ENCODE results near the gene PFN3. TPM values are rescaled to one million over a fixed set of nuclear protein-coding genes. Genes with fewer than 3 reads are reported as not detected.

PFN3 gene
- total RNA-seq, 1 donor from 2014 or later: not detected

DNA sequence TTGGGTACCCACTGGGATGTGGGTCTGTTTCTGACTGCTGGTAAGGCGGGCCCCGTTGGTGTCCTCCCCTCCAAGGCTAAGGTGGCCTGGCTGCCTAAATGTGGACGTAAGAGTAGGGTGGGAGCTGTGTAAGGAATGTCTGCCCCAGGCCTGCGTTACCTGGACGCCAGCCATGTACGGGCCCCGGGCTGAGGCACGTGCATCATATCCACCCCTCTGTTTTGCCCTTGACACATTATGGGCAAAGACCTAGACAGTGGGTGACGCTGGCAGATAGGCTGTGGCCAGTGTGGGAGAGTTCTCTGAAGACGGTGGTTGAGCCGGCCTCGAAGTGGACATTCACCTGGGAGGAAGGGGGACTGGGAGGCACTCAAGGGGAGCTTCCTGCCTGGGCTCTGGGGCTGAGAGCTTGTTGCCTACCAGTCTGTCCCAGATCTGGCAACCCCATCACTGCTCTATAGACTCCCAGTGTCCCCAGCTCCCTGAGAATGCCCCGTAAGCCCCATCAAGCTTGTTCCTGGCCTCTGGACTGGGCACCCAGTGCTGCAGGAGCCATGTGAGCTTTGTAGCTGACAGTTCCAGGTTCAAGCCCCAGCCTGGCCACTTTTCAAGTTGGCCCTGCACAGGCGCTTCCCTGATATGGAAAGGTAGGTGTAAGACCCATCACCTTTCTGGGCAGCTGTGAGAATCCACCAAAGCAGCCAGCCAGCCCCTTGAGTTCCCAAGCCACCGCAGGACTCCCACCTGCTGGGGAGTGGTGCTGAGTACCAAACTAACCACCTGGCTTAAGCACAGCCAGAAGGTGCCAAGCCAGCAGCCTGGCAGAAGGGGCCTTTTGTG is 42.9 kb upstream of the PFN3 start:
- Histone ChIP-seq H3K27ac (no peak overlapping the region), H3K4me3 (no peak overlapping the region), H3K27me3 (peaks cover 8% of the 10 kb centered on the region), H3K9me3 (no peaks in the 10 kb centered on the region), H3K4me1 (peaks cover 22% of the 10 kb centered on the region), H3K36me3 (peaks cover 28% of the 10 kb centered on the region)
- TF ChIP-seq, protein P1, sequence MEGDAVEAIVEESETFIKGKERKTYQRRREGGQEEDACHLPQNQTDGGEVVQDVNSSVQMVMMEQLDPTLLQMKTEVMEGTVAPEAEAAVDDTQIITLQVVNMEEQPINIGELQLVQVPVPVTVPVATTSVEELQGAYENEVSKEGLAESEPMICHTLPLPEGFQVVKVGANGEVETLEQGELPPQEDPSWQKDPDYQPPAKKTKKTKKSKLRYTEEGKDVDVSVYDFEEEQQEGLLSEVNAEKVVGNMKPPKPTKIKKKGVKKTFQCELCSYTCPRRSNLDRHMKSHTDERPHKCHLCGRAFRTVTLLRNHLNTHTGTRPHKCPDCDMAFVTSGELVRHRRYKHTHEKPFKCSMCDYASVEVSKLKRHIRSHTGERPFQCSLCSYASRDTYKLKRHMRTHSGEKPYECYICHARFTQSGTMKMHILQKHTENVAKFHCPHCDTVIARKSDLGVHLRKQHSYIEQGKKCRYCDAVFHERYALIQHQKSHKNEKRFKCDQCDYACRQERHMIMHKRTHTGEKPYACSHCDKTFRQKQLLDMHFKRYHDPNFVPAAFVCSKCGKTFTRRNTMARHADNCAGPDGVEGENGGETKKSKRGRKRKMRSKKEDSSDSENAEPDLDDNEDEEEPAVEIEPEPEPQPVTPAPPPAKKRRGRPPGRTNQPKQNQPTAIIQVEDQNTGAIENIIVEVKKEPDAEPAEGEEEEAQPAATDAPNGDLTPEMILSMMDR (IDR thresholded peaks at IDR 0.05): no peak
- ATAC-seq (no peak), DNase-seq (peak; percentile 61)
- intact Hi-C loops (cut with DNase I): no loop called here

DNA sequence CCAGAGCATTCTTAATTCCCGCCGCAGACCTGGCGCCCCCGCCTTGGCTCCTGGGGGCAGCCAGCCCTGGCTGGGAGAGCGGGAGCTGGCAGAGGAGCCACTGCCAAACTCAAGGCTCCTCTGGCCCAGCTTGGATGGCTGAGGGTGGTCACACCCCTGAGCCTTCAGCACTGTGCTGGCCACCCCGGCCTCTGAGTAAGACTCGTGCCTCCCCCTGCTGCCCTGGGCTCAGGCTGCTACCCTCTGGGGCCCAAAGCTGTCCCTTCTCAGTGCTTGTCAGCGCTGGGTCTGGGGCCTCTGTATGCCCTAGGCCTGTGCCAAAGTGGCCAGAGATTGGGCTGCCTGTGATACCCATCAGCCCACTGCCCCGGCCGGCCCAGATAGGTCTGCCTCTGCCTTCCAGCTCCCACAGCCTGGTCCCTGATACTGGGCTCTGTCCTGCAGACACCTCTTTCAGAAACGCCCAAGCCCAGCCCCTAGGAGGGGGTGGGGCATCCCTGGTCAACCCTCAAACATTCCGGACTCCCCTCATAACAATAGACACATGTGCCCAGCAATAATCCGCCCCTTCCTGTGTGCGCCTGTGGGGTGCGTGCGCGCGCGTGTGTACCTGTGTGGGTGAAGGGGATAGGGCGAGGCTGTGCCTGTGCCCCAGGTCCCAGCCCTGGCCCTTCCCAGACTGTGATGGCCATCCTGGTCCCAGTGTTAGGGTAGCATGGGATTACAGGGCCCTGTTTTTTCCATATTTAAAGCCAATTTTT is 41.8 kb upstream of the PFN3 start:
- peaks cover 13% of the 10 kb centered on the region for H3K4me1 ChIP-seq
- H3K27me3 ChIP-seq: no peaks in the 10 kb centered on the region
- no peak overlapping the region for H3K27ac ChIP-seq
- no peaks in the 10 kb centered on the region for H3K9me3 ChIP-seq
- TF ChIP-seq, protein P1 (IDR thresholded peaks at IDR 0.05): no peak
- intact Hi-C loops (cut with DNase I): no loop called here
- H3K4me3 ChIP-seq: no peak overlapping the region
- peaks cover 34% of the 10 kb centered on the region for H3K36me3 ChIP-seq
- DNase-seq (peak; percentile 57), ATAC-seq (no peak)

DNA sequence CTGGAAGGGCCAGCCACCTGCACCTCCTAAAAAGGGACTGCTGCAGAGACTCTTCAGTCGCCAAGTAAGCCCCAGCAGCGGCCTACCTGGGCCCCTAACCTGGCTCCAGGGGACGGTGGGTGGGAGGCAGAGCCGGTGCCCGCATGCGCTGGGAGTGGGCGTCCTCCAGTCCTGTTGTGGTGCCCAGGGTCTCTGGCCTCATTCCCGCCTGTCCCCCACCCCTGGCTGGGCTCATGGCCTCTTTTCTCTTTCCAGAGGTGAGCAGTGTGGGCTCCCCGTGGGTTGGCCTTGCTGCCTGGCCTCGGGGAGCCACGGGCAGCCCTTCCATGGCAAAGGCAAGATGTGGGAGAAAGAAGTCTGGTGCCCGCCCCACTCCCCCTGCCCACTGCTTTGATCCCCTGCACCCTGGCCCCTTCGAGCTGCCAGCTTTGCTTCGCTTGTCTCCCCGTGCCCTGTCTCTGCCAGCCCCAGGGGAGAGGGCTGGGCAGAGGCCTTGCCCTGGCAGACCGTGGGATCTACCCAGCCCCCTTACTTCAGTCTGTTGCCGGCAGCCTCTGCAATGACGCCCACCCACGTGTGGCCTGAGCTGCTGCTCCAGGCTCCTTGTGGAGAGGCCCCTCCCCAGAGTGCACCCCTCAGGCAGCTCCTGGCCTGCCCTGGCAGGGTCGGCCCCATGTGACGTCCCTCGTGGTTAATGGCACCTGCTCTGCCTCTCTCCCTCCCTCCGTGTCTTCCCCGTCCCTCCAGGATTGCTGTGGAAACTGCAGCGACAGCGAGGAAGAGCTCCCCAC is 40.7 kb upstream of the PFN3 start:
- Histone ChIP-seq H3K27ac (no peak overlapping the region), H3K4me1 (peaks cover 7% of the 10 kb centered on the region), H3K27me3 (no peaks in the 10 kb centered on the region), H3K4me3 (no peak overlapping the region), H3K9me3 (no peaks in the 10 kb centered on the region), H3K36me3 (peaks cover 41% of the 10 kb centered on the region)
- intact Hi-C loops (cut with DNase I): no loop called here
- TF ChIP-seq, protein P1 (IDR thresholded peaks at IDR 0.05): no peak
- ATAC-seq (no peak), DNase-seq (no peak)

- no peaks in the 10 kb centered on the region for H3K27me3 ChIP-seq
- DNase-seq (peak; percentile 61), ATAC-seq (no peak)
- H3K27ac ChIP-seq: no peak overlapping the region
- TF ChIP-seq, protein P1 (IDR thresholded peaks at IDR 0.05): no peak
- no peaks in the 10 kb centered on the region for H3K4me1 ChIP-seq
- H3K36me3 ChIP-seq: peaks cover 48% of the 10 kb centered on the region
- no peaks in the 10 kb centered on the region for H3K9me3 ChIP-seq
- intact Hi-C loops (cut with DNase I): no loop called here
- no peak overlapping the region for H3K4me3 ChIP-seq
These were observed 39.9 kb upstream of the PFN3 start for GRCh38 chr5:177440211-177440989.

DNA sequence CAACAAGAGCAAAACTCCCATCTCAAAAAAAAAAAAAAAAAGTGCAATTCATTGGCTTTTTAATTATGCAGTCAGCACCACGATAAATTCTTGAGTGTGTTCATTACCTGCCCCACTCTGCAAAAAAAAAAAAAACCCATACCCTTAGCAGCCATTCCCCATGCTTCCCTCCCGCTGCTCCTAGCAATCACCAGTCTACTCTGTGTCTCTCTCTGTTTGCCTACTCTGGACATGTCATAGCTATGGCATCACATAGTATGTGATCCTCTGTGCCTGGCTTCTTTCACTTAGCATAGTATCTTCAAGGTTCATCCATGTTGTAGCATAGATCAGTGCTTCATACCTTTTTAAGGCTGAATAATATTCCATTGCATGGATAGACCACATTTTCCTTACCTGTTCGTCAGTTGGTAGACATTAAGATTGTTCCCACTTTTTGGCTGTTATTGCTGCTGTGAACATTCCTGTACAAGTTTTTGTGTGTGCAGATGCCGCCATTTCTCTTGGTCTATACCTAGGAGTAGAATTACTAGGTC is 39.1 kb upstream of the PFN3 start:
- no peak for DNase-seq
- TF ChIP-seq, protein P1 (IDR thresholded peaks at IDR 0.05): no peak
- intact Hi-C loops (cut with DNase I): no loop called here
- peaks cover 57% of the 10 kb centered on the region for H3K36me3 ChIP-seq
- H3K9me3 ChIP-seq: no peaks in the 10 kb centered on the region
- H3K27ac ChIP-seq: no peak overlapping the region
- no peak for ATAC-seq
- H3K27me3 ChIP-seq: no peaks in the 10 kb centered on the region
- no peak overlapping the region for H3K4me3 ChIP-seq
- no peaks in the 10 kb centered on the region for H3K4me1 ChIP-seq

Measured in upper lobe of right lung (tissue), 1 donor.